HFF-Myc (cell line): ENCODE measurements around the gene ATP8B3.

Source experiments
- DNase-seq: peaks from one replicate; pipeline ENCODE4 v3.0.0-alpha.2; 2011; ENCODE audit warnings: low read depth; ENCODE audit errors: extremely low read depth
- H3K4me3 ChIP-seq: replicated peaks from 2 replicates; pipeline ENCODE4 v1.5.1; 2011; ENCODE audit warnings: low read depth, mild to moderate bottlenecking, control low read depth, low read length
- CTCF ChIP-seq: IDR thresholded peaks from 2 replicates; pipeline ENCODE4 v1.5.1; 2012; ENCODE audit warnings: mild to moderate bottlenecking, low read depth, low read length, control low read depth; ENCODE audit errors: missing control alignments

ATP8B3 gene

GRCh38 chr19:1839658-1840540 lies 27.8 kb upstream of the ATP8B3 start:
- DNase-seq = no peak
- no peak overlapping the region for H3K4me3 ChIP-seq
- TF ChIP-seq CTCF = no peak

GRCh38 chr19:1837625-1838105 lies 25.6 kb upstream of the ATP8B3 start:
- no peak for DNase-seq
- no peak overlapping the region for H3K4me3 ChIP-seq
- TF ChIP-seq CTCF = peak; percentile 92

GRCh38 chr19:1837222-1837565 lies 25.1 kb upstream of the ATP8B3 start:
- no peak overlapping the region for H3K4me3 ChIP-seq
- no peak for DNase-seq
- no peak for TF ChIP-seq CTCF

GRCh38 chr19:1836458-1837221 lies 24.6 kb upstream of the ATP8B3 start:
- no peak for DNase-seq
- no peak overlapping the region for H3K4me3 ChIP-seq
- no peak for TF ChIP-seq CTCF

GRCh38 chr19:1833540-1833939 lies 21.5 kb upstream of the ATP8B3 start:
- H3K4me3 ChIP-seq = no peak overlapping the region
- no peak for DNase-seq
- no peak for TF ChIP-seq CTCF

- no peak for TF ChIP-seq CTCF
- DNase-seq = no peak
- no peak overlapping the region for H3K4me3 ChIP-seq
Measured at GRCh38 chr19:1832046-1832663, 20.1 kb upstream of the ATP8B3 start.
